ENCODE results near the gene SPOCK3. TPM values are rescaled to one million over a fixed set of nuclear protein-coding genes. Genes with fewer than 3 reads are reported as not detected.

The SPOCK3 gene
- total RNA-seq, 1 experiment from 2014 or later: 0.24 TPM

GRCh38 chr4:166981847-166982246 lies 252.4 kb downstream of the SPOCK3 start:
- Mint-ChIP-seq H3K27ac (no peak overlapping the region), H3K4me3 (no peak overlapping the region)

GRCh38 chr4:166980419-166980818 lies 253.9 kb downstream of the SPOCK3 start:
- H3K4me3 Mint-ChIP-seq: no peak overlapping the region
- ChIA-PET POLR2A (no interaction called here), CTCF (no interaction called here)
- no peaks in the 10 kb centered on the region for H3K9me3 Mint-ChIP-seq
- ATAC-seq: no peak
- H3K27me3 Mint-ChIP-seq (ENCODE audit: low read depth): no peaks in the 10 kb centered on the region
- no peak overlapping the region for H3K27ac Mint-ChIP-seq
- no peaks in the 10 kb centered on the region for H3K4me1 Mint-ChIP-seq
- no peak for DNase-seq (ENCODE audit: low spot score)
- no peaks in the 10 kb centered on the region for H3K36me3 Mint-ChIP-seq
- TF ChIP-seq NR1H2 (CRISPR knock-in tag; IDR thresholded peaks at IDR 0.05) (no peak), GABPB1 (CRISPR knock-in tag; IDR thresholded peaks at IDR 0.05) (no peak), ATF6 (CRISPR knock-in tag; IDR thresholded peaks at IDR 0.05) (no peak), AR (CRISPR knock-in tag; IDR thresholded peaks at IDR 0.05) (no peak), SP1 (CRISPR knock-in tag; conservative IDR thresholded peaks at IDR 0.05) (no peak), NFYB (CRISPR knock-in tag; conservative IDR thresholded peaks at IDR 0.05; ENCODE audit: low read depth) (no peak)

More at GRCh38 chr4:166981847-166982246, 252.4 kb downstream of the SPOCK3 start:
- TF ChIP-seq CREB1 (CRISPR knock-in tag; IDR thresholded peaks at IDR 0.05) (no peak), USF1 (CRISPR knock-in tag; IDR thresholded peaks at IDR 0.05) (no peak), USF2 (CRISPR knock-in tag; IDR thresholded peaks at IDR 0.05) (peak; percentile 40), CTCF (IDR thresholded peaks at IDR 0.05) (no peak), ZNF281 (CRISPR knock-in tag; IDR thresholded peaks at IDR 0.05) (no peak), FOXP4 (CRISPR knock-in tag; IDR thresholded peaks at IDR 0.05) (no peak), ATF1 (CRISPR knock-in tag; IDR thresholded peaks at IDR 0.05) (no peak)
- POLR2A ChIA-PET: no interaction called here
- peak; percentile 33 for DNase-seq (ENCODE audit: low spot score)
- Mint-ChIP-seq H3K4me1 (no peaks in the 10 kb centered on the region), H3K9me3 (no peaks in the 10 kb centered on the region), H3K36me3 (no peaks in the 10 kb centered on the region), H3K27me3 (ENCODE audit: low read depth) (no peaks in the 10 kb centered on the region)
- peak; percentile 67 for ATAC-seq
- CTCF ChIA-PET: no interaction called here

All from WTC11 (cell line).